PFSK-1 (cell line): ENCODE data around the gene WDR70.

ENCODE experiments used
- FOXP2 ChIP-seq: optimal IDR thresholded peaks from 2 replicates; pipeline ENCODE3; 2011; ENCODE audit warnings: borderline replicate concordance, control low read depth, inconsistent platforms; ENCODE audit not compliant: insufficient read depth; ENCODE audit errors: extremely low read length, extremely low read depth
- POLR2AphosphoS5 ChIP-seq: IDR thresholded peaks from 2 replicates; pipeline ENCODE4 v1.6.1; 2012; ENCODE audit warnings: low read depth, mild to moderate bottlenecking, control low read depth, low read length, moderate library complexity
- REST ChIP-seq, 2 experiments: IDR thresholded peaks; 2 replicates each; pipeline versions ENCODE4 v1.6.1 to v1.8.0; 2011 to 2012; ENCODE audit warnings: low read depth in 2 of 2, low read length in 2 of 2, control low read depth in 1 of 2, inconsistent platforms in 1 of 2, mild to moderate bottlenecking in 1 of 2, moderate library complexity in 1 of 2; ENCODE audit not compliant: insufficient read depth in 1 of 2
- SIN3A ChIP-seq: IDR thresholded peaks from 2 replicates; pipeline ENCODE4 v1.6.1; 2012; ENCODE audit warnings: mild to moderate bottlenecking, low read length, moderate library complexity, borderline replicate concordance; ENCODE audit not compliant: insufficient read depth
- TAF1 ChIP-seq: IDR thresholded peaks from 2 replicates; pipeline ENCODE4 v1.6.1; 2012; ENCODE audit warnings: low read length, control low read depth, borderline replicate concordance; ENCODE audit not compliant: insufficient read depth

- TF ChIP-seq SIN3A: no peak
- no peak for TF ChIP-seq POLR2AphosphoS5
- no peak for TF ChIP-seq TAF1
- no peak for TF ChIP-seq FOXP2
- TF ChIP-seq REST (IDR thresholded peaks at IDR 0.05; ENCODE audit: insufficient read depth in 1 of 2, low read depth in 2 of 2, low read length in 2 of 2): no peak
Observed at GRCh38 chr5:37631939-37632338, 252.8 kb downstream of the WDR70 start.
